NCI-H526 (cell line): ENCODE results near the gene ZNF174.

ENCODE experiments used
- DNase-seq, 2 experiments: peaks; one replicate each; lab custom pipeline; 2025; lab: John Stamatoyannopoulos, UW

ZNF174 gene

DNA sequence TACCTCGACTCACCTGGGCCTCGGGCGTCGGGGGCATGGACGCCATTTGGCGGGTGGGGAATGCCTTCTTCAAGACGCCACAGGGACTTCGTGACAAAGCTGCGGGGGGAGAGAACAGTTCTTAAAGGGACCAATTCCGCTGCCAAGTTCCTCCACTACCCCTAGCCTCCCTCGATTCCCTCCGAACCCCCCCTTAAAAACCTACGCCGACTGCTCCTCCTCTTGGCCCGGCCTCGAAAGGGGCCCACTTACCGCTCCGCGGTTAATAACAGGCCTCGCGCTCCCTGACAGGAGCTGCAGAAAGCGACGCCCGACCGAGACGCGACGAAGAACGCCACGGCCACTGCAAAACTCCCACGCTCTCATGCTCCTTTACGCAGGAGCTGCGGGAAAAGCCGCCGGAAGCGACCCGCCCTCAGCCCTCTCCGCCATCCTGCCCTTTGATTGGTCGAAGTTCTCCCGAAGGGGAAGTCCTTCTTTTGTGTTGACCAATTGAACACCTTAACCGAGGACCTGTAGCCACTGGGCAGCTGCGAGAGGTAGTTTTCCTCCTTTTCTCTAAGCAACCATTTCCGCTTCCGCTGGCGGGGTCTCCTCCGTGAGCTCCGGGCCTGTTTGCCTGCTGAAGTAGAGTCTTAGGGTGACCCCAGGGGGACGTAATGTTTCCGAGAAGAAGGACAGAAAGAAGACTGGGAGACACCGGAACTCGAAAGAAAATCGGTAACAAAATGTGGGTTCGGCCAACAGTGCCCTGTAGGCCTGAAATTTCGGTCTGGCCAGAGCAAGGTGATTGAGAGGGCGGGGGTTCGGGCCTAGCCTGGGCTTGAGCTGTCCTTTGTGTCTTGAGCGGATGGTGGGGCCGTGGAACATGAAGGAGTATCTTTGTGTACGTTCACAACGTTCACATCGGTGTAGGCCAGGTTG is 42.4 kb downstream of the ZNF174 start, which contains the start of the genes NAA60 and ZNF597:
TSS of gene NAA60 (plus strand) at position 573 of the 924 bp plus-strand sequence. CDS start 32,548 bp downstream, outside the sequence.
TSS of gene ZNF597 (minus strand) at position 397 of the 924 bp plus-strand sequence. CDS start at position 46, 351 bp downstream.
- no peak for DNase-seq

DNA sequence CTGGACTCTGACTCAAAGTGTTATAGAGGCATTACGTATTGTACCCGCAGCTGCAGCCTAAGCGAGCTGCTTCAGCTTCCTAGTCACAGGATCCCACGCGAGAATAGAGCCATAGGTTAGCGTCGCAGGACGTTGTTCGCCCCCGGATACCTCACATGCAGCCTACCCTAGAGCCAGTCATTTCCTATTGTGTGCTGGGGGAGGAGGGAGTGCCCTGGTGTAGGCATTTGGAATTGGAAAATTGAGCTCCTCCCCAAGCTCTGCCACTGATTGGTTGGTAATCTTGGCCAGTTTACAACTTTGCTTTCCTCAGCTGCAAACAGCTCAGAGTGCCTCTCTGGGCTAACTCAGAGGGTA is 43.0 kb downstream of the ZNF174 start:
- no peak for DNase-seq

DNA sequence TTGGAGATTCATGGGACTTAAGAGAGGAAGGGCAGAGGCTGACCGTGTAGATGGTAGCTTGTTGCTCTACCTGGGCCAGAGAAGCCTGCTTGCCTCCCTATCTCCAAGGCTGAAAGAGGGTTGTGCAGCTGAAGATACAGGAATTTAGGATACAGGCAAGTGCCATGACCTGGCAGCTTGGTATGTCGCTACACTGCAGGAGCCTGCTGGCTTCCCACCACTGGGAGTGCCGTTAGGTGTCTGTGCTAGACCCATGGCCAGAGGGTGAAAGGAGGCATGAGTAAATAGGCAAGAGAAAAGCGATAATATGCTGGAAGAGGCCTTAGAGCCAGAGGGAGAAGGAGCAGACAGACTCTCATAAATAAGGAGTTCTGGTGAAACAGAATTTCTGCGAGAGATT is 53.1 kb downstream of the ZNF174 start:
- DNase-seq: no peak

DNA sequence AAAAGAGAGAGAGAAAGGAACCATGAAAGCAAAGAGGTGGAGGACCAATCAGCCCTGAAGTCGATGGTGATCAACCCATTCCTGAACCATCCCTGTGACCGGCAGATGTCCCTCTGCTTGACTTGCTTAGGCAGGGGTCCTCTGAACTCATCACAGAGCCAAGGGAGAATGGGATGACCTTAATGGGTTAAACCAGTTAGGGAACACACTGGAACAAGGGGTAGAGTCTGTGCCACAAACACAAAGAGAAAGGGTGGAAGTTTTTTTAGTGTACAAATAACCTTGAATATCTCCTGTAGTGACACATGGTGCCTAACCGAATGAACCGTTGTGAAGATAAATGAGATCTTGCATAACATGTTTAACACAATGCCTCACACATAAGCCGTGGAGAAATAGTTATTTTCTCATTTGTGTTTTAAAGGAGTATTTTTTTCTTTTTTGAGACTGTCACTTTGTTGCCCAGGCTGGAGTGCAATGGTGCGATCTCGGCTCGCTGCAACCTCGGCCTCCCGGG is 53.7 kb downstream of the ZNF174 start:
- DNase-seq: no peak

DNA sequence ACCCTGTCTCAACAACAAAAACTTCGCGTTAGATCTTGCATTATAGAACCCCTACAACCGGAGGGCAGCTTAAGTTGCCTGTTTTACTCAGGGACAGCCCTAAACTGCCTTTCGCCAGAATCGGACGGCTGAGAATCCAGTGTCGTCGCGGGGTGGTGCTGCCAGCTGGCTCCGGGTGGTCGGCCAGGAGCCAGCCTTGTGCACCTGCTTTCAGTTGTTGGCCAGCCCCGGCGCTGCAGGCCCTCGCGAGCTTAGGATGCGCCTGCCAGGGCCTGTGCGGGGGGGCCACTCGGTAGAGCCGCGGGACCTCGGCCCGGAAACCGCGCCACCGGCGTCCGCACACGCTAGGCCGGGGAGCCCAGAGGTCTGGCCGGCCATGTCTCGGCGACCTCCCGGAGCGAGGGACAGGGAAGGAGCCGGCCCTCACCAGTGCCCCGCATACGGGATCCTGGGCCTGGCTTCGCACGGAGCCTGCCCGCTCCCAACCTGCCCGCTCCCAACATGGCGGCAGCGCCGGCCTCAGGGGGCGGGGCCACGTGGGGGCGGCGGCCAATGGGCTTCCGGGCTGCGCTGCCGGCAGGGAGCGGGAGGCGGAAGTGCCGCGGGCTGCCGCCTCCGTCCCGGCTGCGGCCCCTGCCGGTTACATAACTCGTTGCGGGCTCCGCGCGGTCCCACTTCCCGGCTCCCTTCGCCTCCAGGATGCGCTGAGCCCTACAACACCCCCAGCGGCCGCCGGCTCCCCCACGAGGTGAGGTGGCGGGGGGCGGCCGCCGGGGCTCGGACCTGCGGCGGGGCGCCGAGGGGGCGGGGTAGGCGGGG is 56.6 kb downstream of the ZNF174 start:
- DNase-seq: peak; percentile 46 to 88

DNA sequence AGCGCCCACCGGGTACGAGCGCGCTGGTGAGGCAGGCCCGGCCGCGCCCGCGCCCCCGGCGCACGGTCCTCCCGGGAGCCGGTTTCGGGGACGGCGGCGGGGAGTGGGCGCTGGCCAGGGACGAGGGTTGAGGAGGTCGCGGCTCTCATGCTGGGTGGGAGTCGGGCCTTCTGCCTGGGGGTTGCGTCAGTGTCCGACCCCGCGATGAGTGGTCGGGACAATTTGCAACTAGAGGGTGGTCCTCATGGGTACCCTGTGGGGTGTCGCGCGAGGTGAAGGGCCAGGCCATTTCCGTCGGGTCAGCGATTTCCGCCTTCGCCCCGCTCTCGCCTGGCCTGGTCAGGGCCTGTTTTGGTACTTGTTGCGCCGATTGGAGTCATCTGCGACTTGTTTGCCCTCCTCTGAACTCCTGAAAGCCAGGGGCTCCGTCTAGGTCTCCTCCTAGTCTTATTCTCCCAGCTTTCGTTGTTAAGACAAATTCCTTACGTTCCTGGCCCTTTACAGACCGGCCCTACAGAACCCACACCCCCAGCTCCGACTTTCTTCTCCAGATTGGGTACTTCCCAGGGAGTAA is 57.4 kb downstream of the ZNF174 start:
- DNase-seq: peak in 1 of 2 experiments; percentile 7

DNA sequence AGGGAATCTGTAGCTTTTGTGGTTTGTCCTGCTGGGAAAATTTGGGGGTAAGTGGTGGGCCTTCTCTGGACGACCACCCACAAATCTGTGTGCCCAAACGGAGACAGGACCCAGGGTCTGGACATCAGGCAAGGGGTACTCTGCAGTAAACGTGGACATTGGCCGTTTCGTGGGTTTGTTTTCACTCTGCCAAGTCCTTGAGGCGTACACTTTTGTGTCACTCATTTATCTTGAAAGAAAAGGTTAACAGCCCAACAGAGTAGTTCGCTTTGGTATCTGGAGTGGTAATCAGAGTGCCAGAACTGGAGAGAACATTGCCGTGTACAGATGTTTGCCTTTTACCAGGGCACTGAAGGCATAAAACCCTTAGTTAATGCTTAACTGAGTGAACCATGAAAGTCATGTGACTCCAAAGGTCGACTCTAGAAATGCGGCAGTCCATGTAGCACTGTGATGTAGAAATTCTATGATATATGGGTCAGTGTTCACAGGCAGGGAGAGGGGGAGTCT is 57.9 kb downstream of the ZNF174 start:
- peak; percentile 10 to 35 for DNase-seq
